ENCODE data around the gene CRLF3. TPM values are rescaled to one million over a fixed set of nuclear protein-coding genes. Genes with fewer than 3 reads are reported as not detected.

Gene CRLF3
- total and polyA plus RNA-seq, 12 donors = 3.2 to 9.5 (median 5.2) TPM

DNA sequence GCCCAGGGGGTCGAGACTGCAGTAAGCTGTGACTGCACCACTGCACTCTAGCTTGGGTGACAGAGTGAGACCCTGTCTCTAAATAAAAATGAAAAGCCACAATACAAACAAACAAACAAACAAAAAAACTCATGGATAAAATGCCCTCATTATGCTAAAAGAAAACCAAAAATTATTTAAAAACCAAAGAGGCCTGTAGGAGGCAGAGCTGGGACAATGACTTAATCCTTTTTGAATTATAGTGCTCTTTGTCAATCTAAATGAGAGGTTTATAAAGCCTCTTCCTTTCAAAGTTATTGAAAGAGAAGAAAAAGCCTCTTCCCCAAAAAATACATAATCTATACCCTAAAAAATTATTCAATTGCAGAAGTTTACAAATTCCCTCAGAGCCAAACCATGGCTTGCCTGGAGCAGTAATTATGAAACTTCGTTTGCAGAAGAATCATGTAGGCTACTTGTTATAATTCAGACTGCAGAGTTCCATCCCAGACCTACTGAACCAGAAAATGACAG, 18.5 kb downstream of the CRLF3 start:
- Histone ChIP-seq H3K27ac (peak overlapping the region in 1 of 10 donors; percentile 45), H3K36me3 (peaks cover 0 to 55% (median 27%) of the 10 kb centered on the region in 9 donors), H3K27me3 (no peaks in the 10 kb centered on the region), H3K9me3 (no peaks in the 10 kb centered on the region), H3K4me3 (no peak overlapping the region), H3K4me1 (peaks cover 0 to 49% (median 7%) of the 10 kb centered on the region in 9 donors)
- ATAC-seq (no peak), DNase-seq (no peak)
- TF ChIP-seq, protein P1, sequence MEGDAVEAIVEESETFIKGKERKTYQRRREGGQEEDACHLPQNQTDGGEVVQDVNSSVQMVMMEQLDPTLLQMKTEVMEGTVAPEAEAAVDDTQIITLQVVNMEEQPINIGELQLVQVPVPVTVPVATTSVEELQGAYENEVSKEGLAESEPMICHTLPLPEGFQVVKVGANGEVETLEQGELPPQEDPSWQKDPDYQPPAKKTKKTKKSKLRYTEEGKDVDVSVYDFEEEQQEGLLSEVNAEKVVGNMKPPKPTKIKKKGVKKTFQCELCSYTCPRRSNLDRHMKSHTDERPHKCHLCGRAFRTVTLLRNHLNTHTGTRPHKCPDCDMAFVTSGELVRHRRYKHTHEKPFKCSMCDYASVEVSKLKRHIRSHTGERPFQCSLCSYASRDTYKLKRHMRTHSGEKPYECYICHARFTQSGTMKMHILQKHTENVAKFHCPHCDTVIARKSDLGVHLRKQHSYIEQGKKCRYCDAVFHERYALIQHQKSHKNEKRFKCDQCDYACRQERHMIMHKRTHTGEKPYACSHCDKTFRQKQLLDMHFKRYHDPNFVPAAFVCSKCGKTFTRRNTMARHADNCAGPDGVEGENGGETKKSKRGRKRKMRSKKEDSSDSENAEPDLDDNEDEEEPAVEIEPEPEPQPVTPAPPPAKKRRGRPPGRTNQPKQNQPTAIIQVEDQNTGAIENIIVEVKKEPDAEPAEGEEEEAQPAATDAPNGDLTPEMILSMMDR (IDR thresholded peaks at IDR 0.05) = peak in 1 of 9 donors; percentile 32
- intact Hi-C loops (cut with DNase I) = no loop called here
- WGBS, 2 donors = 83 to 88% methylated on average over 2 of the region's 2 CpGs

DNA sequence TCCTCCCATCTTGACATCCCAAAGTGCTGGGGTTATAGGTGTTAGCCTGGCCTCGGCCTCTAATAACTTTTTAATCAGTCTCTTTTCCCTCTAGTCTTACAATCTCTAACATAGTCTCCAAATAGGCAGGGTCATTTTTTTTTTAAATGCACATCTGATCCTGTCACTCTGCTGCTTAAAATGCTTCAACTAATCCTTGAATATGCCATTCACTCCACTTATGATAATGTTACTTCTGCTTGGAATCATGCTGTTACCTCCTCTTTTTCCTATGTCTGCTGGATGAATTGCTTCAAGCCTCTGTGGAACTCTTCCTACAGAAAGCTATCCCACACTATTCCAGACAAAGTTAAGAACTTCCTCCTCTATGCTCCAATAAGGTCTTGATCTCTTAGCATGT, 22.8 kb downstream of the CRLF3 start:
- DNase-seq (no peak), ATAC-seq (no peak)
- Histone ChIP-seq H3K27me3 (no peaks in the 10 kb centered on the region), H3K4me1 (peaks cover 0 to 6% (median 0%) of the 10 kb centered on the region in 9 donors), H3K9me3 (no peaks in the 10 kb centered on the region), H3K4me3 (no peak overlapping the region), H3K27ac (no peak overlapping the region), H3K36me3 (peaks cover 0 to 86% (median 36%) of the 10 kb centered on the region in 9 donors)
- intact Hi-C loops (cut with DNase I) = no loop called here
- TF ChIP-seq, protein P1 (IDR thresholded peaks at IDR 0.05) = no peak
- WGBS, 2 donors = 93 to 96% methylated on average over 1 of the region's 1 CpG

GRCh38 chr17:30796016-30796415, 28.5 kb downstream of the CRLF3 start:
- intact Hi-C loops (cut with DNase I) = no loop called here
- H3K27ac ChIP-seq = no peak overlapping the region
- H3K36me3 ChIP-seq = peaks cover 0 to 100% (median 28%) of the 10 kb centered on the region in 9 donors
- WGBS, 2 donors = 94 to 95% methylated on average over 4 of the region's 4 CpGs
- H3K4me1 ChIP-seq = no peaks in the 10 kb centered on the region
- no peak for DNase-seq
- H3K4me3 ChIP-seq = no peak overlapping the region
- TF ChIP-seq, protein P1 (IDR thresholded peaks at IDR 0.05) = no peak
- H3K9me3 ChIP-seq = no peaks in the 10 kb centered on the region
- H3K27me3 ChIP-seq = no peaks in the 10 kb centered on the region
- ATAC-seq = no peak

DNA sequence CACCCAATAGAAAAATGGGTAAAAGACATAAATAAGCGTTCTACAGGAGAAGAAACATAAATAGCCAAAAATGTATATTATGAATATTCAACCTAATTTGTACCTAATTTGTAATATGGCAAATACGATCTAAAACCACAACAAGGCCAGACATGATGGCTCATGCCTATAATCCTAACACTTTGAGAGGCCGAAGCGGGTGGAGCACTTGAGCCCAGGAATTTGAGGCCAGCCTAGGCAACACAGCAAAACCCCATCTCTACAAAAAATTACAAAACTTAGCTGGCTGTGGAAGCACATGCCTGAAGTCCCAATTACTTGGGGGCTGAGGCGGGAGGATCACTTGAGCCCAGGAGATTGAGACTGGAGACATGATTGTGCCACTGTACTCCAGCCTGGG, 30.1 kb downstream of the CRLF3 start:
- Histone ChIP-seq H3K9me3 (no peaks in the 10 kb centered on the region), H3K27me3 (no peaks in the 10 kb centered on the region), H3K27ac (no peak overlapping the region), H3K36me3 (peaks cover 0 to 100% (median 24%) of the 10 kb centered on the region in 9 donors), H3K4me1 (no peaks in the 10 kb centered on the region), H3K4me3 (no peak overlapping the region)
- no peak for ATAC-seq
- no peak for DNase-seq
- TF ChIP-seq, protein P1 (IDR thresholded peaks at IDR 0.05) = no peak
- 96 to 97% methylated on average over 5 of the region's 5 CpGs for WGBS, 2 donors
- intact Hi-C loops (cut with DNase I) = no loop called here

Measured in heart right ventricle (tissue), 16 donors.